Loucy (cell line): ENCODE data around the gene MBNL2.
A peak's percentile ranks its signal among the peaks of the same experiment; 100 is the strongest.

Experiments
- H2AFZ ChIP-seq: fragments of 200-600 bp; sonication (generic); 2 replicates; pipeline ENCODE4 v1.6.0; 2016; ENCODE audit warnings: antibody characterized with exemption, mild to moderate bottlenecking, low read length, moderate library complexity
- H3F3A ChIP-seq: fragments of 200-600 bp; 2 replicates; pipeline ENCODE4 v1.6.0; 2016; ENCODE audit warnings: antibody characterized with exemption, low read depth, mild to moderate bottlenecking
- H3K27me3 ChIP-seq: fragments of 200-600 bp; sonication (generic); 2 replicates; pipeline ENCODE4 v1.6.1; 2014; ENCODE audit warnings: low read length, mild to moderate bottlenecking; ENCODE audit not compliant: insufficient read depth, poor library complexity, severe bottlenecking
- H3K36me3 ChIP-seq: fragments of 200-600 bp; sonication (generic); 2 replicates; pipeline ENCODE4 v1.6.1; 2016; ENCODE audit warnings: low read length; ENCODE audit not compliant: insufficient read depth
- H3K4me1 ChIP-seq: fragments of 200-600 bp; sonication (generic); 2 replicates; pipeline ENCODE4 v1.5.1; 2014; ENCODE audit warnings: low read length, mild to moderate bottlenecking; ENCODE audit not compliant: insufficient read depth, poor library complexity, severe bottlenecking
- H3K4me2 ChIP-seq: fragments of 200-600 bp; sonication (generic); 2 replicates; pipeline ENCODE4 v1.6.0; 2014; ENCODE audit warnings: antibody characterized with exemption, low read length, low read depth, mild to moderate bottlenecking; ENCODE audit not compliant: poor library complexity, severe bottlenecking
- H3K4me3 ChIP-seq: fragments of 200-600 bp; sonication (generic); 2 replicates; pipeline ENCODE4 v1.5.1; 2014; ENCODE audit warnings: low read length, mild to moderate bottlenecking, mixed read lengths; ENCODE audit not compliant: poor library complexity, severe bottlenecking
- H3K79me2 ChIP-seq: fragments of 200-600 bp; sonication (generic); 2 replicates; pipeline ENCODE4 v1.6.1; 2014; ENCODE audit warnings: low read length; ENCODE audit not compliant: insufficient read depth
- H3K9ac ChIP-seq: fragments of 200-600 bp; sonication (generic); 2 replicates; pipeline ENCODE4 v1.6.0; 2014; ENCODE audit warnings: mild to moderate bottlenecking, low read depth, low read length, moderate library complexity; ENCODE audit not compliant: poor library complexity, severe bottlenecking
- H3K9me2 ChIP-seq: fragments of 200-600 bp; sonication (generic); replicated peaks from 2 replicates; pipeline ENCODE4 v1.6.1; 2016; ENCODE audit warnings: low read depth, low read length, mixed read lengths
- H3K9me3 ChIP-seq: fragments of 200-600 bp; sonication (generic); 2 replicates; pipeline ENCODE4 v1.6.1; 2014; ENCODE audit warnings: mild to moderate bottlenecking, antibody characterized with exemption, low read length, low read depth; ENCODE audit not compliant: insufficient read depth
- H4K20me1 ChIP-seq: fragments of 200-600 bp; sonication (generic); 2 replicates; pipeline ENCODE4 v1.6.0; 2014; ENCODE audit warnings: antibody characterized with exemption, low read length, mild to moderate bottlenecking; ENCODE audit not compliant: insufficient read depth, poor library complexity, severe bottlenecking
- CTCF ChIP-seq: fragments of 200-600 bp; sonication (generic); conservative IDR thresholded peaks from 2 replicates; pipeline ENCODE4 v1.5.1; 2014; ENCODE audit warnings: mild to moderate bottlenecking, antibody characterized with exemption, low read length
- EZH2phosphoT487 ChIP-seq: fragments of 200-600 bp; IDR thresholded peaks from 2 replicates; pipeline ENCODE4 v1.6.1; 2018; ENCODE audit warnings: antibody characterized with exemption, mild to moderate bottlenecking, moderate library complexity, borderline replicate concordance

The MBNL2 gene

GRCh38 chr13:97261254-97262005 is 39.3 kb downstream of the MBNL2 start:
- Histone ChIP-seq H4K20me1 (no peaks in the 10 kb centered on the region), H3K9ac (no peak overlapping the region), H3K36me3 (no peaks in the 10 kb centered on the region), H3K9me3 (no peaks in the 10 kb centered on the region), H3K4me1 (peaks cover 37% of the 10 kb centered on the region), H3K4me3 (no peak overlapping the region), H3K4me2 (peak overlapping the region; percentile 5), H3F3A (no peaks in the 10 kb centered on the region), H3K9me2 (no peaks in the 10 kb centered on the region), H2AFZ (no peak overlapping the region), H3K79me2 (peaks cover 7% of the 10 kb centered on the region; the same call in 1 of the 2 replicates), H3K27me3 (no peaks in the 10 kb centered on the region)
- TF ChIP-seq EZH2phosphoT487 (no peak), CTCF (no peak)

- Histone ChIP-seq H3K9me3 (no peaks in the 10 kb centered on the region), H3K4me3 (no peak overlapping the region), H3K4me2 (no peak overlapping the region), H3K36me3 (no peaks in the 10 kb centered on the region), H4K20me1 (no peaks in the 10 kb centered on the region), H2AFZ (no peak overlapping the region), H3K4me1 (peaks cover 37% of the 10 kb centered on the region), H3K79me2 (peaks cover 7% of the 10 kb centered on the region; the same call in 1 of the 2 replicates), H3K27me3 (no peaks in the 10 kb centered on the region), H3F3A (no peaks in the 10 kb centered on the region), H3K9me2 (no peaks in the 10 kb centered on the region), H3K9ac (no peak overlapping the region)
- TF ChIP-seq CTCF (no peak), EZH2phosphoT487 (no peak)
These were observed 39.9 kb downstream of the MBNL2 start for GRCh38 chr13:97262058-97262457.

- H3K36me3 ChIP-seq: no peaks in the 10 kb centered on the region
- H3K9ac ChIP-seq: no peak overlapping the region
- H3K27me3 ChIP-seq: no peaks in the 10 kb centered on the region
- no peaks in the 10 kb centered on the region for H3K9me2 ChIP-seq
- H3K4me2 ChIP-seq: no peak overlapping the region
- no peaks in the 10 kb centered on the region for H4K20me1 ChIP-seq
- H2AFZ ChIP-seq: no peak overlapping the region
- no peaks in the 10 kb centered on the region; the same call in 1 of the 2 replicates for H3K79me2 ChIP-seq
- TF ChIP-seq EZH2phosphoT487 (no peak), CTCF (no peak)
- H3K4me1 ChIP-seq: peaks cover 29% of the 10 kb centered on the region
- no peaks in the 10 kb centered on the region for H3K9me3 ChIP-seq
- H3F3A ChIP-seq: no peaks in the 10 kb centered on the region
- H3K4me3 ChIP-seq: no peak overlapping the region
These were observed 41.0 kb downstream of the MBNL2 start for GRCh38 chr13:97263160-97263559.
